Measurements from ENCODE around the gene TGFB1.

TGFB1 gene

GRCh38 chr19:41362143-41362847 is 8.6 kb upstream of the TGFB1 start:
- Histone ChIP-seq H3K36me3 (ENCODE audit: control insufficient read depth, low read length) (no peaks in the 10 kb centered on the region; the same call in 1 of the 2 replicates), H3K9me2 (replicated peaks; ENCODE audit: control insufficient read depth, low read length) (no peaks in the 10 kb centered on the region), H3K27ac (ENCODE audit: low read depth, low read length) (no peak overlapping the region), H3K9me3 (ENCODE audit: control insufficient read depth, insufficient read depth, low read length) (no peaks in the 10 kb centered on the region), H3K79me2 (ENCODE audit: control insufficient read depth, low read length) (peaks cover 26% of the 10 kb centered on the region), H3K4me1 (ENCODE audit: control insufficient read depth, low read length) (peaks cover 21% of the 10 kb centered on the region), H3F3A (ENCODE audit: control insufficient read depth, insufficient read depth) (0 out of 2 replicates have a peak, but pooled peaks cover 2% of the 10 kb centered on the region), H4K20me1 (ENCODE audit: control insufficient read depth, insufficient read depth, low read depth, low read length) (no peaks in the 10 kb centered on the region), H3K4me3 (ENCODE audit: low read length) (no peak overlapping the region), H3K4me2 (ENCODE audit: low read length) (no peak overlapping the region), H3K27me3 (ENCODE audit: control insufficient read depth, low read length) (no peaks in the 10 kb centered on the region)
- no peak for TF ChIP-seq EZH2phosphoT487 (IDR thresholded peaks at IDR 0.05; ENCODE audit: borderline replicate concordance, low read length)
- TF ChIP-seq, protein P1, sequence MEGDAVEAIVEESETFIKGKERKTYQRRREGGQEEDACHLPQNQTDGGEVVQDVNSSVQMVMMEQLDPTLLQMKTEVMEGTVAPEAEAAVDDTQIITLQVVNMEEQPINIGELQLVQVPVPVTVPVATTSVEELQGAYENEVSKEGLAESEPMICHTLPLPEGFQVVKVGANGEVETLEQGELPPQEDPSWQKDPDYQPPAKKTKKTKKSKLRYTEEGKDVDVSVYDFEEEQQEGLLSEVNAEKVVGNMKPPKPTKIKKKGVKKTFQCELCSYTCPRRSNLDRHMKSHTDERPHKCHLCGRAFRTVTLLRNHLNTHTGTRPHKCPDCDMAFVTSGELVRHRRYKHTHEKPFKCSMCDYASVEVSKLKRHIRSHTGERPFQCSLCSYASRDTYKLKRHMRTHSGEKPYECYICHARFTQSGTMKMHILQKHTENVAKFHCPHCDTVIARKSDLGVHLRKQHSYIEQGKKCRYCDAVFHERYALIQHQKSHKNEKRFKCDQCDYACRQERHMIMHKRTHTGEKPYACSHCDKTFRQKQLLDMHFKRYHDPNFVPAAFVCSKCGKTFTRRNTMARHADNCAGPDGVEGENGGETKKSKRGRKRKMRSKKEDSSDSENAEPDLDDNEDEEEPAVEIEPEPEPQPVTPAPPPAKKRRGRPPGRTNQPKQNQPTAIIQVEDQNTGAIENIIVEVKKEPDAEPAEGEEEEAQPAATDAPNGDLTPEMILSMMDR (IDR thresholded peaks at IDR 0.05; ENCODE audit: low read depth, low read length, poor library complexity, severe bottlenecking): no peak

DNA sequence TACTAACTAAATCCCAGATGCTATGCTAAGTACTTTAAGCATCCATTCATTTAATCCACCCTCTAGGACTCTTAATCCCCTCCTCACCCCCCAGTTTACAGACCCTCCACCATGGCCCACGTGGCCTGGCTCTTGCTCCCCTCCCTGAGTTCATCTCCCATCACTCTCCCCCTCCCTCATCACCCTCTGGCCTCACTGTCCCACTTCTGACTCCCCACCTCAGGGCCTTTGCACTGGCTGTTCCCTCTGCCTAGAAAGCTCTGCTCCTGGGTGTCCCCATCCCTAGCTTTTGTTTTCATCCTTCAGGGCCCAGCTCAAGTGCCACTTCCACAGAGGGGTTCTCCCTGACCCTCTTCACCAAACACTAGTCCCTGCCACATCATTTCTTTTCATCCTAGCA is 6.0 kb upstream of the TGFB1 start:
- Histone ChIP-seq H3K4me2 (ENCODE audit: low read length) (no peak overlapping the region), H3K9me3 (ENCODE audit: control insufficient read depth, insufficient read depth, low read length) (no peaks in the 10 kb centered on the region), H3K79me2 (ENCODE audit: control insufficient read depth, low read length) (peaks cover 9% of the 10 kb centered on the region)

DNA sequence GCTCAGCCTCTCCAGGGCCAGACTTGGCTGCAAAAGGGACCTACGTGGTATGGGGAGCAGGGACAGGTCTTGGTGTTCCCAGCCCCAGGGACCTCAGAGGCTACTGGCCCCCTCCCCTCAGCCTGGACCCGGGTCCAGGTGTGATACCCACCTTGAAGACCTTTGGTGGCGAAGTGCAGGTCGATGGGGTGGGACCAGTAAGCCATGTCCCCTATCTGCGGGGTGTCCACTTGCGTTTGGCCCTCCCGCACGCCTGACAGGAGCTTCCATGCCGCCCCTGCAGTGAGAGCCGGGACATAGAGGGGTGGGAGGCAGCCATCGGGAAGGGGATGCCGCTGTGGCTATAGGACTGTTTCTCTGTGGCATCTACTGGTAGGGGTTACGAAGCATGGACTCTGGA is 4.0 kb upstream of the TGFB1 start:
- Histone ChIP-seq H3K4me1 (ENCODE audit: control insufficient read depth, low read length) (peaks cover 6% of the 10 kb centered on the region), H3K4me3 (ENCODE audit: low read length) (no peak overlapping the region), H3K27me3 (ENCODE audit: control insufficient read depth, low read length) (no peaks in the 10 kb centered on the region), H3K36me3 (ENCODE audit: control insufficient read depth, low read length) (peaks cover 4% of the 10 kb centered on the region), H3K9me2 (replicated peaks; ENCODE audit: control insufficient read depth, low read length) (no peaks in the 10 kb centered on the region), H3K27ac (ENCODE audit: low read depth, low read length) (no peak overlapping the region), H4K20me1 (ENCODE audit: control insufficient read depth, insufficient read depth, low read depth, low read length) (no peaks in the 10 kb centered on the region), H3K79me2 (ENCODE audit: control insufficient read depth, low read length) (peaks cover 13% of the 10 kb centered on the region), H3F3A (ENCODE audit: control insufficient read depth, insufficient read depth) (0 out of 2 replicates have a peak, but pooled peaks cover 2% of the 10 kb centered on the region), H3K4me2 (ENCODE audit: low read length) (no peak overlapping the region), H3K9me3 (ENCODE audit: control insufficient read depth, insufficient read depth, low read length) (no peaks in the 10 kb centered on the region)
- TF ChIP-seq, protein P1 (IDR thresholded peaks at IDR 0.05; ENCODE audit: low read depth, low read length, poor library complexity, severe bottlenecking): no peak
- no peak for TF ChIP-seq EZH2phosphoT487 (IDR thresholded peaks at IDR 0.05; ENCODE audit: borderline replicate concordance, low read length)

More for the DNA sequence above, 6.0 kb upstream of the TGFB1 start:
- H3K4me3 ChIP-seq (ENCODE audit: low read length): no peak overlapping the region
- no peak overlapping the region for H3K27ac ChIP-seq (ENCODE audit: low read depth, low read length)
- H3F3A ChIP-seq (ENCODE audit: control insufficient read depth, insufficient read depth): 0 out of 2 replicates have a peak, but pooled peaks cover 2% of the 10 kb centered on the region
- H3K9me2 ChIP-seq (replicated peaks; ENCODE audit: control insufficient read depth, low read length): no peaks in the 10 kb centered on the region
- H3K27me3 ChIP-seq (ENCODE audit: control insufficient read depth, low read length): no peaks in the 10 kb centered on the region
- H4K20me1 ChIP-seq (ENCODE audit: control insufficient read depth, insufficient read depth, low read depth, low read length): no peaks in the 10 kb centered on the region
- no peaks in the 10 kb centered on the region; the same call in 1 of the 2 replicates for H3K36me3 ChIP-seq (ENCODE audit: control insufficient read depth, low read length)
- TF ChIP-seq EZH2phosphoT487 (IDR thresholded peaks at IDR 0.05; ENCODE audit: borderline replicate concordance, low read length): no peak
- TF ChIP-seq, protein P1 (IDR thresholded peaks at IDR 0.05; ENCODE audit: low read depth, low read length, poor library complexity, severe bottlenecking): no peak
- peaks cover 11% of the 10 kb centered on the region for H3K4me1 ChIP-seq (ENCODE audit: control insufficient read depth, low read length)

Data from DOHH2 (cell line).